SK-N-SH treated with all-trans-retinoic acid at 6 μM for 48 hours (cell line): ENCODE data around the gene WDR7.
A peak's percentile ranks its signal among the peaks of the same experiment; 100 is the strongest.

Experiments
- ATAC-seq: fragments of 200-7000 bp; cut with Tn5 transposase; 3 replicates; pipeline ENCODE4 v1.9.1; 2020; ENCODE audit warnings: mild to moderate bottlenecking, moderate library complexity
- ARNTL ChIP-seq: fragments of 450-650 bp; formaldehyde crosslinking; IDR thresholded peaks from 2 replicates; pipeline ENCODE4 v1.5.0; 2020; ENCODE audit warnings: low read depth, mild to moderate bottlenecking, moderate library complexity, borderline replicate concordance
- BACH2 ChIP-seq: fragments of 250-450 bp; sonication (Bioruptor Pico); IDR thresholded peaks from 2 replicates; pipeline ENCODE4 v1.9.0; 2021; ENCODE audit warnings: mild to moderate bottlenecking, borderline replicate concordance
- CSDC2 ChIP-seq: fragments of 250-450 bp; sonication (Bioruptor Pico); IDR thresholded peaks from 2 replicates; pipeline ENCODE4 v1.5.0; 2020; ENCODE audit warnings: mild to moderate bottlenecking, moderate library complexity
- ESRRG ChIP-seq: fragments of 250-450 bp; sonication (Bioruptor Pico); IDR thresholded peaks from 2 replicates; pipeline ENCODE4 v1.6.1; 2021; ENCODE audit warnings: mild to moderate bottlenecking
- OSR1 ChIP-seq: fragments of 250-450 bp; sonication (Bioruptor Pico); IDR thresholded peaks from 2 replicates; pipeline ENCODE4 v1.8.0; 2022; ENCODE audit warnings: moderate library complexity, mild to moderate bottlenecking, inconsistent platforms
- PPARA ChIP-seq: fragments of 250-450 bp; sonication (Bioruptor Pico); IDR thresholded peaks from 2 replicates; pipeline ENCODE4 v1.5.0; 2020; ENCODE audit warnings: mild to moderate bottlenecking, borderline replicate concordance
- RARB ChIP-seq: fragments of 250-450 bp; sonication (Bioruptor Pico); IDR thresholded peaks from 2 replicates; pipeline ENCODE4 v1.8.0; 2021; ENCODE audit warnings: mild to moderate bottlenecking, moderate library complexity
- TOX ChIP-seq: fragments of 250-450 bp; sonication (Bioruptor Pico); IDR thresholded peaks from 2 replicates; pipeline ENCODE4 v1.8.0; 2021; ENCODE audit warnings: mild to moderate bottlenecking, moderate library complexity, borderline replicate concordance
- ZC3H10 ChIP-seq: fragments of 250-450 bp; sonication (Bioruptor Pico); IDR thresholded peaks from 2 replicates; pipeline ENCODE4 v1.5.1; 2021; ENCODE audit warnings: mild to moderate bottlenecking, moderate library complexity
- ZFP3 ChIP-seq: fragments of 250-450 bp; sonication (Bioruptor Pico); IDR thresholded peaks from 2 replicates; pipeline ENCODE4 v1.5.0; 2020; ENCODE audit warnings: mild to moderate bottlenecking, moderate library complexity
- ZNF565 ChIP-seq: fragments of 450-650 bp; formaldehyde crosslinking; conservative IDR thresholded peaks from 2 replicates; pipeline ENCODE4 v1.5.0; 2020; ENCODE audit warnings: low read depth, mild to moderate bottlenecking, moderate library complexity
- ZNF70 ChIP-seq: fragments of 450-650 bp; formaldehyde crosslinking; IDR thresholded peaks from 2 replicates; pipeline ENCODE4 v1.5.0; 2020; ENCODE audit warnings: mild to moderate bottlenecking, moderate library complexity
- ZNF8 ChIP-seq: fragments of 450-650 bp; formaldehyde crosslinking; IDR thresholded peaks from 2 replicates; pipeline ENCODE4 v1.5.0; 2020; ENCODE audit warnings: mild to moderate bottlenecking, moderate library complexity
- TF ChIP-seq, protein P1 (sequence below): fragments of 250-450 bp; sonication (Bioruptor Pico); IDR thresholded peaks from 2 replicates; pipeline ENCODE4 v1.8.0; 2020; ENCODE audit warnings: mild to moderate bottlenecking, moderate library complexity, borderline replicate concordance
- TF ChIP-seq, protein P2 (sequence below): fragments of 250-450 bp; sonication (Bioruptor Pico); IDR thresholded peaks from 2 replicates; pipeline ENCODE4 v1.5.1; 2020; ENCODE audit warnings: low read depth, mild to moderate bottlenecking, moderate library complexity
- TF ChIP-seq, protein P3 (sequence below): fragments of 250-450 bp; sonication (Bioruptor Pico); IDR thresholded peaks from 2 replicates; pipeline ENCODE4 v1.8.0; 2021; ENCODE audit warnings: low read depth, mild to moderate bottlenecking, moderate library complexity, borderline replicate concordance
- TF ChIP-seq, protein P4 (sequence below): fragments of 250-450 bp; sonication (Bioruptor Pico); IDR thresholded peaks from 2 replicates; pipeline ENCODE4 v1.5.0; 2020; ENCODE audit warnings: mild to moderate bottlenecking, moderate library complexity
- TF ChIP-seq, protein P5 (sequence below): fragments of 250-450 bp; sonication (Bioruptor Pico); IDR thresholded peaks from 2 replicates; pipeline ENCODE4 v1.5.1; 2021; ENCODE audit warnings: mild to moderate bottlenecking, moderate library complexity

The WDR7 gene

DNA sequence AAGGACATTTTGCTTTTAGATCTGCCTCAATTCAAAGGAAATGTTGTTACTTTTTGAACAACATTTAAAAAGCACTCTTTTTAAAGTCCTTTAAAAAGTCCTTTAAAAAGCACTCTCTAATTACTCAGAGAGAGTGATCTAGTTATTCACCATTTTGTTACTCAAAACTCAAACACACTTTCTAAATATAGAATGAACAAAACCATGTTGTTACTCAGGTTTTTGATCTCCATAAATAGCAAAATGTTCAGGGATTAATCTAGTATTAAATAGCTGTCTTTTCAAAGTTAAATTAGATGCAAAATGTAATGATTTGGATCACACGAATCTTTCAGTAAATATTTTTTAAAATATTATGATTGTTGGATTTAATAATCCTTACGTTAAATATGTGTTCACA, 352.2 kb downstream of the WDR7 start:
- TF ChIP-seq ARNTL = no peak
- no peak for TF ChIP-seq TOX (CRISPR knock-in tag)
- TF ChIP-seq PPARA (CRISPR knock-in tag) = no peak
- TF ChIP-seq CSDC2 = no peak
- TF ChIP-seq ZNF8 (CRISPR knock-in tag) = no peak
- no peak for TF ChIP-seq ZNF70 (CRISPR knock-in tag)
- TF ChIP-seq, protein P1, sequence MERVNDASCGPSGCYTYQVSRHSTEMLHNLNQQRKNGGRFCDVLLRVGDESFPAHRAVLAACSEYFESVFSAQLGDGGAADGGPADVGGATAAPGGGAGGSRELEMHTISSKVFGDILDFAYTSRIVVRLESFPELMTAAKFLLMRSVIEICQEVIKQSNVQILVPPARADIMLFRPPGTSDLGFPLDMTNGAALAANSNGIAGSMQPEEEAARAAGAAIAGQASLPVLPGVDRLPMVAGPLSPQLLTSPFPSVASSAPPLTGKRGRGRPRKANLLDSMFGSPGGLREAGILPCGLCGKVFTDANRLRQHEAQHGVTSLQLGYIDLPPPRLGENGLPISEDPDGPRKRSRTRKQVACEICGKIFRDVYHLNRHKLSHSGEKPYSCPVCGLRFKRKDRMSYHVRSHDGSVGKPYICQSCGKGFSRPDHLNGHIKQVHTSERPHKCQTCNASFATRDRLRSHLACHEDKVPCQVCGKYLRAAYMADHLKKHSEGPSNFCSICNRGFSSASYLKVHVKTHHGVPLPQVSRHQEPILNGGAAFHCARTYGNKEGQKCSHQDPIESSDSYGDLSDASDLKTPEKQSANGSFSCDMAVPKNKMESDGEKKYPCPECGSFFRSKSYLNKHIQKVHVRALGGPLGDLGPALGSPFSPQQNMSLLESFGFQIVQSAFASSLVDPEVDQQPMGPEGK = no peak
- no peak for TF ChIP-seq RARB (CRISPR knock-in tag)
- TF ChIP-seq ZNF565 (CRISPR knock-in tag) = no peak
- TF ChIP-seq, protein P2, sequence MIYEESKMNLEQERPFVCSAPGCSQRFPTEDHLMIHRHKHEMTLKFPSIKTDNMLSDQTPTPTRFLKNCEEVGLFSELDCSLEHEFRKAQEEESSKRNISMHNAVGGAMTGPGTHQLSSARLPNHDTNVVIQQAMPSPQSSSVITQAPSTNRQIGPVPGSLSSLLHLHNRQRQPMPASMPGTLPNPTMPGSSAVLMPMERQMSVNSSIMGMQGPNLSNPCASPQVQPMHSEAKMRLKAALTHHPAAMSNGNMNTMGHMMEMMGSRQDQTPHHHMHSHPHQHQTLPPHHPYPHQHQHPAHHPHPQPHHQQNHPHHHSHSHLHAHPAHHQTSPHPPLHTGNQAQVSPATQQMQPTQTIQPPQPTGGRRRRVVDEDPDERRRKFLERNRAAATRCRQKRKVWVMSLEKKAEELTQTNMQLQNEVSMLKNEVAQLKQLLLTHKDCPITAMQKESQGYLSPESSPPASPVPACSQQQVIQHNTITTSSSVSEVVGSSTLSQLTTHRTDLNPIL (CRISPR knock-in tag) = no peak
- no peak for TF ChIP-seq ZC3H10
- TF ChIP-seq, protein P3, sequence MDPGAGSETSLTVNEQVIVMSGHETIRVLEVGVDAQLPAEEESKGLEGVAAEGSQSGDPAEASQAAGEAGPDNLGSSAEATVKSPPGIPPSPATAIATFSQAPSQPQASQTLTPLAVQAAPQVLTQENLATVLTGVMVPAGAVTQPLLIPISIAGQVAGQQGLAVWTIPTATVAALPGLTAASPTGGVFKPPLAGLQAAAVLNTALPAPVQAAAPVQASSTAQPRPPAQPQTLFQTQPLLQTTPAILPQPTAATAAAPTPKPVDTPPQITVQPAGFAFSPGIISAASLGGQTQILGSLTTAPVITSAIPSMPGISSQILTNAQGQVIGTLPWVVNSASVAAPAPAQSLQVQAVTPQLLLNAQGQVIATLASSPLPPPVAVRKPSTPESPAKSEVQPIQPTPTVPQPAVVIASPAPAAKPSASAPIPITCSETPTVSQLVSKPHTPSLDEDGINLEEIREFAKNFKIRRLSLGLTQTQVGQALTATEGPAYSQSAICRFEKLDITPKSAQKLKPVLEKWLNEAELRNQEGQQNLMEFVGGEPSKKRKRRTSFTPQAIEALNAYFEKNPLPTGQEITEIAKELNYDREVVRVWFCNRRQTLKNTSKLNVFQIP (CRISPR knock-in tag) = no peak
- TF ChIP-seq, protein P4, sequence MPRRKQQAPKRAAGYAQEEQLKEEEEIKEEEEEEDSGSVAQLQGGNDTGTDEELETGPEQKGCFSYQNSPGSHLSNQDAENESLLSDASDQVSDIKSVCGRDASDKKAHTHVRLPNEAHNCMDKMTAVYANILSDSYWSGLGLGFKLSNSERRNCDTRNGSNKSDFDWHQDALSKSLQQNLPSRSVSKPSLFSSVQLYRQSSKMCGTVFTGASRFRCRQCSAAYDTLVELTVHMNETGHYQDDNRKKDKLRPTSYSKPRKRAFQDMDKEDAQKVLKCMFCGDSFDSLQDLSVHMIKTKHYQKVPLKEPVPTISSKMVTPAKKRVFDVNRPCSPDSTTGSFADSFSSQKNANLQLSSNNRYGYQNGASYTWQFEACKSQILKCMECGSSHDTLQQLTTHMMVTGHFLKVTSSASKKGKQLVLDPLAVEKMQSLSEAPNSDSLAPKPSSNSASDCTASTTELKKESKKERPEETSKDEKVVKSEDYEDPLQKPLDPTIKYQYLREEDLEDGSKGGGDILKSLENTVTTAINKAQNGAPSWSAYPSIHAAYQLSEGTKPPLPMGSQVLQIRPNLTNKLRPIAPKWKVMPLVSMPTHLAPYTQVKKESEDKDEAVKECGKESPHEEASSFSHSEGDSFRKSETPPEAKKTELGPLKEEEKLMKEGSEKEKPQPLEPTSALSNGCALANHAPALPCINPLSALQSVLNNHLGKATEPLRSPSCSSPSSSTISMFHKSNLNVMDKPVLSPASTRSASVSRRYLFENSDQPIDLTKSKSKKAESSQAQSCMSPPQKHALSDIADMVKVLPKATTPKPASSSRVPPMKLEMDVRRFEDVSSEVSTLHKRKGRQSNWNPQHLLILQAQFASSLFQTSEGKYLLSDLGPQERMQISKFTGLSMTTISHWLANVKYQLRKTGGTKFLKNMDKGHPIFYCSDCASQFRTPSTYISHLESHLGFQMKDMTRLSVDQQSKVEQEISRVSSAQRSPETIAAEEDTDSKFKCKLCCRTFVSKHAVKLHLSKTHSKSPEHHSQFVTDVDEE = no peak
- no peak for TF ChIP-seq ZFP3 (CRISPR knock-in tag)
- TF ChIP-seq, protein P5, sequence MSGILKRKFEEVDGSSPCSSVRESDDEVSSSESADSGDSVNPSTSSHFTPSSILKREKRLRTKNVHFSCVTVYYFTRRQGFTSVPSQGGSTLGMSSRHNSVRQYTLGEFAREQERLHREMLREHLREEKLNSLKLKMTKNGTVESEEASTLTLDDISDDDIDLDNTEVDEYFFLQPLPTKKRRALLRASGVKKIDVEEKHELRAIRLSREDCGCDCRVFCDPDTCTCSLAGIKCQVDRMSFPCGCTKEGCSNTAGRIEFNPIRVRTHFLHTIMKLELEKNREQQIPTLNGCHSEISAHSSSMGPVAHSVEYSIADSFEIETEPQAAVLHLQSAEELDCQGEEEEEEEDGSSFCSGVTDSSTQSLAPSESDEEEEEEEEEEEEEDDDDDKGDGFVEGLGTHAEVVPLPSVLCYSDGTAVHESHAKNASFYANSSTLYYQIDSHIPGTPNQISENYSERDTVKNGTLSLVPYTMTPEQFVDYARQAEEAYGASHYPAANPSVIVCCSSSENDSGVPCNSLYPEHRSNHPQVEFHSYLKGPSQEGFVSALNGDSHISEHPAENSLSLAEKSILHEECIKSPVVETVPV (CRISPR knock-in tag) = no peak
- TF ChIP-seq BACH2 (CRISPR knock-in tag) = no peak
- no peak for TF ChIP-seq OSR1 (CRISPR knock-in tag)
- TF ChIP-seq ESRRG (CRISPR knock-in tag) = no peak

DNA sequence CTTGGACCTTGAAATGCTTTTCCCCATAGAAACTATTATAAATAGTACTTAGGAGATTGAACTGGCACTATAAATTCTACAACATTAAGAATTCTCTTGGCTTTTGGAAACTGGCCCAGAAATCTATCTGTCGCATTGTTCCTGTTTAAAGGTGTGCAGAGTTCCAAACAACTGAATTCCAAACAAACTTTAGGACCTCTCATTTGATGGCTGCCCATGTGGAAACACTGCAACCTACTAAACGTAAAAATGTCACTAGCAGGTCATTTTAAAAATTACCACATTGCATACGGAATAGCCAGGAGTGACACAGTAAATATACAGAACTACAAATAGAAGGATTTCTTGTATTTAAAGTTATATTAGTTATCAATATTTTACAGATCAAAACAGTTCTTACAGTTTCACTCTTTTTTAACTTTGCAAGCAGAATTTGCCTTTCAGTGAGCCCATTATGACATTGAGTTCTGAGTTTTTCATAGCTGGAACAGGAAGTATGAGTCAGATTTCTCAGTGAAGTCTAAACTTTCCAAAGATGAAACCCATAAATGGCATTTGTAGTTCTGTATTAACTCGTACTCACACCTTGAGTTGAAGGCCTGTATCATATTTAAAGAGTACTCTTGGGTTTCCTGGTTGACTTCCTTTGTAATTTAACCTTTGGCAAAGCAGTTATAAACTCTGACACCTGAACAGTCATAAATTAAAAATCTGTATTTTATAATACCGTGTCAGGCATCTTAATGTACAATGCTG, 353.4 kb downstream of the WDR7 start:
- TF ChIP-seq ARNTL (no peak), OSR1 (CRISPR knock-in tag) (no peak), ZNF70 (CRISPR knock-in tag) (no peak), ZC3H10 (no peak), TOX (CRISPR knock-in tag) (no peak), CSDC2 (no peak), BACH2 (CRISPR knock-in tag) (no peak)
- TF ChIP-seq, protein P2 (CRISPR knock-in tag) = no peak
- ATAC-seq = peak; percentile 87

More for the DNA sequence above, 352.2 kb downstream of the WDR7 start:
- no peak for ATAC-seq
